Measurements from ENCODE around the gene ACO1.

The ACO1 gene

GRCh38 chr9:32434892-32435291, 50.4 kb downstream of the ACO1 start:
- no peak overlapping the region for H3K4me3 ChIP-seq (ENCODE audit: low read length)
- H3K27ac ChIP-seq (ENCODE audit: low read length): no peak overlapping the region
- H3K4me1 ChIP-seq (ENCODE audit: control insufficient read depth, insufficient read depth, low read length): no peaks in the 10 kb centered on the region
- no CpG with 5 or more reads among the region's 6 CpGs for WGBS (ENCODE audit: insufficient coverage, insufficient read length)
- peaks cover 5% of the 10 kb centered on the region; the same call in 1 of the 2 replicates for H3K36me3 ChIP-seq (ENCODE audit: control insufficient read depth, insufficient read depth, low read length)
- H3K27me3 ChIP-seq (ENCODE audit: control insufficient read depth, insufficient read depth, low read length): no peaks in the 10 kb centered on the region
- H3K9me3 ChIP-seq (ENCODE audit: control insufficient read depth, insufficient read depth, low read length): no peaks in the 10 kb centered on the region
- DNase-seq (ENCODE audit: low read depth, low spot score): no peak

- Histone ChIP-seq H3K36me3 (ENCODE audit: control insufficient read depth, insufficient read depth, low read length) (no peaks in the 10 kb centered on the region), H3K4me1 (ENCODE audit: control insufficient read depth, insufficient read depth, low read length) (no peaks in the 10 kb centered on the region), H3K27ac (ENCODE audit: low read length) (no peak overlapping the region), H3K9me3 (ENCODE audit: control insufficient read depth, insufficient read depth, low read length) (no peaks in the 10 kb centered on the region), H3K27me3 (ENCODE audit: control insufficient read depth, insufficient read depth, low read length) (no peaks in the 10 kb centered on the region), H3K4me3 (ENCODE audit: low read length) (no peak overlapping the region)
- DNase-seq (ENCODE audit: low read depth, low spot score): no peak
- WGBS (ENCODE audit: insufficient coverage, insufficient read length): no CpG with 5 or more reads among the region's 5 CpGs
Measured at GRCh38 chr9:32441678-32442077, 57.2 kb downstream of the ACO1 start.

DNA sequence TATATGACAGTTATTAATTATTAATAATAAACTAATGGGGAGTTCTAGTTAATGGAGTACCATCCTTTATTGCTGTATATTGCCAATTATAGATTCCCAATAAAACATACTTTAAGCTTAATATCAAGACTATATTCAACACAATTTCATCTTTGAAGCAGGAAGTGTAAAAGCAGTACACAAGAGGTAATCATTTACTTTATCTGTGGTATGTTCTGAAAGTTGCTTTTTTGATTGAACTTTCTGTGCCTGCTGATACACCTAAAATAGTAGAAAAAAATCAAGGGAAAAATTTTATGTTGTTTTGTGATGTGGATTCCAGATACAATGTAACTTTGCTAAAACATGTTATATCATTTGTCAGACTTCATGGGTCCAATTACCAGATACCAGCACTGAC, 58.0 kb downstream of the ACO1 start:
- H3K4me1 ChIP-seq (ENCODE audit: control insufficient read depth, insufficient read depth, low read length): no peaks in the 10 kb centered on the region
- H3K27ac ChIP-seq (ENCODE audit: low read length): no peak overlapping the region
- no peaks in the 10 kb centered on the region for H3K27me3 ChIP-seq (ENCODE audit: control insufficient read depth, insufficient read depth, low read length)
- H3K4me3 ChIP-seq (ENCODE audit: low read length): no peak overlapping the region
- no peaks in the 10 kb centered on the region for H3K9me3 ChIP-seq (ENCODE audit: control insufficient read depth, insufficient read depth, low read length)
- no peaks in the 10 kb centered on the region for H3K36me3 ChIP-seq (ENCODE audit: control insufficient read depth, insufficient read depth, low read length)
- DNase-seq (ENCODE audit: low read depth, low spot score): no peak

DNA sequence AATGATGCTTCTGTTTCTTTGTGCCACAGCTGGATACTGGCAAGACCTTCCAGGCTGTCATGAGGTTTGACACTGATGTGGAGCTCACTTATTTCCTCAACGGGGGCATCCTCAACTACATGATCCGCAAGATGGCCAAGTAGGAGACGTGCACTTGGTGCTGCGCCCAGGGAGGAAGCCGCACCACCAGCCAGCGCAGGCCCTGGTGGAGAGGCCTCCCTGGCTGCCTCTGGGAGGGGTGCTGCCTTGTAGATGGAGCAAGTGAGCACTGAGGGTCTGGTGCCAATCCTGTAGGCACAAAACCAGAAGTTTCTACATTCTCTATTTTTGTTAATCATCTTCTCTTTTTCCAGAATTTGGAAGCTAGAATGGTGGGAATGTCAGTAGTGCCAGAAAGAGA, 65.5 kb downstream of the ACO1 start:
- H3K27ac ChIP-seq (ENCODE audit: low read length): no peak overlapping the region
- H3K4me1 ChIP-seq (ENCODE audit: control insufficient read depth, insufficient read depth, low read length): peaks cover 1% of the 10 kb centered on the region; the same call in 1 of the 2 replicates

DNA sequence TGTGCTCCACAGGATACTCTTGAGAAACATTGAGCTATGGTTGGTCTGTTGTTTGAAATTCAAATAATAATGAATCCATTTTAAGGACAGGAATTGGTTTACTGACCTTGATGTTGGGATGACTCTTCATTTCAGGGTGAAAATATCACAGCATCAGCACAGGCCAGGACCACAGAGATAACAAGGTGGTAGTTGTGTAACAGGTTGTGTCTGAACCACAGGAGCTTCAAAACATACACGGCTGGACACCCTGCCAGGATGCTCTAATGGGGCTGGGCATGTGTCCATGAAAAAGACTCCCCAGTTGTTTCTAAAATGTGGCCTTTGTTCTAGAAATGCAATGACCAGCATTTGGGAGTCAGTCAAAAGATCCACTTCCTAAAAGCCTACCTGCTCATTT, 69.8 kb downstream of the ACO1 start:
- H3K27ac ChIP-seq (ENCODE audit: low read length): no peak overlapping the region
- H3K36me3 ChIP-seq (ENCODE audit: control insufficient read depth, insufficient read depth, low read length): peaks cover 3% of the 10 kb centered on the region; the same call in 1 of the 2 replicates
- H3K9me3 ChIP-seq (ENCODE audit: control insufficient read depth, insufficient read depth, low read length): no peaks in the 10 kb centered on the region
- no CpG with 5 or more reads among the region's 1 CpG for WGBS (ENCODE audit: insufficient coverage, insufficient read length)
- no peaks in the 10 kb centered on the region; the same call in 1 of the 2 replicates for H3K4me1 ChIP-seq (ENCODE audit: control insufficient read depth, insufficient read depth, low read length)
- no peak for DNase-seq (ENCODE audit: low read depth, low spot score)
- H3K27me3 ChIP-seq (ENCODE audit: control insufficient read depth, insufficient read depth, low read length): no peaks in the 10 kb centered on the region
- no peak overlapping the region for H3K4me3 ChIP-seq (ENCODE audit: low read length)

More for the DNA sequence above, 65.5 kb downstream of the ACO1 start:
- H3K36me3 ChIP-seq (ENCODE audit: control insufficient read depth, insufficient read depth, low read length): peaks cover 3% of the 10 kb centered on the region; the same call in 1 of the 2 replicates
- no peak for DNase-seq (ENCODE audit: low read depth, low spot score)
- WGBS (ENCODE audit: insufficient coverage, insufficient read length): no CpG with 5 or more reads among the region's 6 CpGs
- no peaks in the 10 kb centered on the region for H3K9me3 ChIP-seq (ENCODE audit: control insufficient read depth, insufficient read depth, low read length)
- no peaks in the 10 kb centered on the region for H3K27me3 ChIP-seq (ENCODE audit: control insufficient read depth, insufficient read depth, low read length)
- H3K4me3 ChIP-seq (ENCODE audit: low read length): no peak overlapping the region

DNA sequence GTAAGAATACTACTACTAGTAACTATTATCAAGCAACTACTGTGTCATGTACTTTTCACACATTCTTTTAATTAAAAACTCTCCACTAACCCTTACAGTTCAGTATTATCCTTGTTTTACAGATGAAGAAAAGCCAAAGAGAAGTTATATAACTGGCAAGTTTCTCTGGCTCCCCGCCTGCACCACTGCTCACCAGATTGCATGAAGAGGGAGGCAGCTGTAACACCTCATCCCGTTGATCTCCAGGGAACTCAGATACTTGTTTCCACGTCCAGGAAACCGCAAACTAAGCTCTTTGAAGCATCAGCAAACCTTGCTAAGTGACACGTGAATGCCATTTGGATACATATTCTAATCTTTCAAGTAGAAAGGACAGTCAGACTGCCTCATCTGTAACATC, 71.3 kb downstream of the ACO1 start:
- H3K9me3 ChIP-seq (ENCODE audit: control insufficient read depth, insufficient read depth, low read length): no peaks in the 10 kb centered on the region
- H3K4me1 ChIP-seq (ENCODE audit: control insufficient read depth, insufficient read depth, low read length): no peaks in the 10 kb centered on the region; the same call in 1 of the 2 replicates
- WGBS (ENCODE audit: insufficient coverage, insufficient read length): no CpG with 5 or more reads among the region's 5 CpGs
- H3K27ac ChIP-seq (ENCODE audit: low read length): no peak overlapping the region
- H3K36me3 ChIP-seq (ENCODE audit: control insufficient read depth, insufficient read depth, low read length): no peaks in the 10 kb centered on the region
- no peak overlapping the region for H3K4me3 ChIP-seq (ENCODE audit: low read length)
- no peak for DNase-seq (ENCODE audit: low read depth, low spot score)
- H3K27me3 ChIP-seq (ENCODE audit: control insufficient read depth, insufficient read depth, low read length): no peaks in the 10 kb centered on the region

GRCh38 chr9:32456564-32456963, 72.1 kb downstream of the ACO1 start:
- H3K4me3 ChIP-seq (ENCODE audit: low read length): no peak overlapping the region
- no peak for DNase-seq (ENCODE audit: low read depth, low spot score)
- WGBS (ENCODE audit: insufficient coverage, insufficient read length): no CpG with 5 or more reads among the region's 1 CpG
- no peaks in the 10 kb centered on the region; the same call in 1 of the 2 replicates for H3K4me1 ChIP-seq (ENCODE audit: control insufficient read depth, insufficient read depth, low read length)
- H3K36me3 ChIP-seq (ENCODE audit: control insufficient read depth, insufficient read depth, low read length): no peaks in the 10 kb centered on the region
- H3K27me3 ChIP-seq (ENCODE audit: control insufficient read depth, insufficient read depth, low read length): no peaks in the 10 kb centered on the region
- no peaks in the 10 kb centered on the region for H3K9me3 ChIP-seq (ENCODE audit: control insufficient read depth, insufficient read depth, low read length)
- no peak overlapping the region for H3K27ac ChIP-seq (ENCODE audit: low read length)

- Histone ChIP-seq H3K4me1 (ENCODE audit: control insufficient read depth, insufficient read depth, low read length) (no peaks in the 10 kb centered on the region), H3K36me3 (ENCODE audit: control insufficient read depth, insufficient read depth, low read length) (no peaks in the 10 kb centered on the region), H3K9me3 (ENCODE audit: control insufficient read depth, insufficient read depth, low read length) (no peaks in the 10 kb centered on the region), H3K27ac (ENCODE audit: low read length) (no peak overlapping the region), H3K27me3 (ENCODE audit: control insufficient read depth, insufficient read depth, low read length) (no peaks in the 10 kb centered on the region), H3K4me3 (ENCODE audit: low read length) (no peak overlapping the region)
- WGBS (ENCODE audit: insufficient coverage, insufficient read length): no CpG with 5 or more reads among the region's 5 CpGs
- DNase-seq (ENCODE audit: low read depth, low spot score): no peak
Measured at GRCh38 chr9:32463500-32464293, 79.3 kb downstream of the ACO1 start.

DNA sequence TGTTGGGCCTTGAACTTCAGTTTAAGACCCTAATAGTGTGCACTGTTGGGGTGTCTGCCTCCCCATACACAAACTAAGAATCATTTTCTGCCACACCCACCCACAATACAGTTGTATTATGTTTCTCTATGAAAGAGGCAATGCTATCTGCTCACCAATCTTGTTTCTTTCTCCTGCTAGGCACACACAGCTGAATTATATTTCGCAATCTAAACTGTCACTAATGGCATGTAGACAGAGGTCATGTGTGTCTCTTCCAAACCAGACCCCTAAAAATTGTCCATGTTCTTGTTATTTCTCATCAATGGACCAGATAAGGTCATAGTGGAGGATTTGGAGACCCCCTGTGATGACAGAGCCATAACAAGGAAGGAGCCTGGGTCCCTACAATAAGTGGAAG, 84.3 kb downstream of the ACO1 start:
- Histone ChIP-seq H3K9me3 (ENCODE audit: control insufficient read depth, insufficient read depth, low read length) (no peaks in the 10 kb centered on the region), H3K4me1 (ENCODE audit: control insufficient read depth, insufficient read depth, low read length) (no peaks in the 10 kb centered on the region), H3K4me3 (ENCODE audit: low read length) (no peak overlapping the region), H3K36me3 (ENCODE audit: control insufficient read depth, insufficient read depth, low read length) (no peaks in the 10 kb centered on the region), H3K27me3 (ENCODE audit: control insufficient read depth, insufficient read depth, low read length) (no peaks in the 10 kb centered on the region), H3K27ac (ENCODE audit: low read length) (no peak overlapping the region)
- no peak for DNase-seq (ENCODE audit: low read depth, low spot score)
- WGBS (ENCODE audit: insufficient coverage, insufficient read length): no CpG with 5 or more reads among the region's 1 CpG

DNA sequence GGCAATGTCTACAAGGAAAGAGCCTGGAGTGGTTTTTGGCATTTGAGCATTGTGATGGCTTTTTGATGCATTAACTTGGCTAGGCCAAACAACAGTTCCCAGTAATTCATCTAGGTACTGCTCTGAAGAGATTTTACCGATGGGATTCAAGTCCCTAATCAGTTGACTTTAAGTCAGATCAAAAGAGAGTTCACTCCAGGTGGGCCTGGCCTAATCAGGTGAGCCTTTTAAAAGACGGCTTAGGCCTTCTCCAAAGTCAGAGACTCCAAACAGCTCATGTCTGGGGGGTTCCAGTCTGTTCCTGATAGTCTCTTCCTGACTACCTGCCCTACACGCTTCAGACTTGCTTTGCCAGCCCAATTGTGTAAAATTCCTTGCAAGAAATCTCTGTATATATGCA, 87.9 kb downstream of the ACO1 start:
- Histone ChIP-seq H3K27ac (ENCODE audit: low read length) (no peak overlapping the region), H3K4me3 (ENCODE audit: low read length) (no peak overlapping the region), H3K36me3 (ENCODE audit: control insufficient read depth, insufficient read depth, low read length) (no peaks in the 10 kb centered on the region), H3K27me3 (ENCODE audit: control insufficient read depth, insufficient read depth, low read length) (no peaks in the 10 kb centered on the region), H3K4me1 (ENCODE audit: control insufficient read depth, insufficient read depth, low read length) (no peaks in the 10 kb centered on the region), H3K9me3 (ENCODE audit: control insufficient read depth, insufficient read depth, low read length) (no peaks in the 10 kb centered on the region)
- WGBS (ENCODE audit: insufficient coverage, insufficient read length): no CpG with 5 or more reads among the region's 3 CpGs
- DNase-seq (ENCODE audit: low read depth, low spot score): no peak

DNA sequence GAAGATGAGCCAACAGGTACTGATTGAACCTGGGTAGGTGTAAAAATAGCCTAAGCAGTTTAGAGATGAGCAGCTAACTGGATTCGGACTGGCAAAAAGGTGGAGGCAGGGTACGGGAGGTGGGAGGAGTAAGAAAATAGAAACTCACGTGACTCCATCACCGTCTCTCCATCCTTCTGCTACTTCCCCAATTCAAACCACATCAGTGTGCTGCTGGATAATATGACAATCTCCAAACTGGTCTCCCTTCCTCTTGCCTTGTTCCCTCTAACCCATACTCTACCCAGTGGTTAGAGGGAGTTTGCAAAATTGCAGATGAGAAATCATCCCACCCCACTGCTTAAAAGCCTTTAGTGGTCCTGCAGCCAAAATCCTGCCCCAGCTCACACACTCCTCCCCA, 98.9 kb downstream of the ACO1 start:
- Histone ChIP-seq H3K9me3 (ENCODE audit: control insufficient read depth, insufficient read depth, low read length) (no peaks in the 10 kb centered on the region), H3K4me3 (ENCODE audit: low read length) (no peak overlapping the region), H3K4me1 (ENCODE audit: control insufficient read depth, insufficient read depth, low read length) (no peaks in the 10 kb centered on the region), H3K27me3 (ENCODE audit: control insufficient read depth, insufficient read depth, low read length) (no peaks in the 10 kb centered on the region), H3K36me3 (ENCODE audit: control insufficient read depth, insufficient read depth, low read length) (no peaks in the 10 kb centered on the region; the same call in 1 of the 2 replicates), H3K27ac (ENCODE audit: low read length) (no peak overlapping the region)
- DNase-seq (ENCODE audit: low read depth, low spot score): no peak
- WGBS (ENCODE audit: insufficient coverage, insufficient read length): no CpG with 5 or more reads among the region's 4 CpGs
